GM21737 (cell line): ENCODE measurements around the gene COL18A1.

Experiments used
- ATAC-seq: cut with Tn5 transposase; IDR thresholded peaks from one replicate; pipeline ENCODE4 v1.9.1; 2021; ENCODE audit warnings: mild to moderate bottlenecking, moderate library complexity; ENCODE audit not compliant: unreplicated experiment

The COL18A1 gene

DNA sequence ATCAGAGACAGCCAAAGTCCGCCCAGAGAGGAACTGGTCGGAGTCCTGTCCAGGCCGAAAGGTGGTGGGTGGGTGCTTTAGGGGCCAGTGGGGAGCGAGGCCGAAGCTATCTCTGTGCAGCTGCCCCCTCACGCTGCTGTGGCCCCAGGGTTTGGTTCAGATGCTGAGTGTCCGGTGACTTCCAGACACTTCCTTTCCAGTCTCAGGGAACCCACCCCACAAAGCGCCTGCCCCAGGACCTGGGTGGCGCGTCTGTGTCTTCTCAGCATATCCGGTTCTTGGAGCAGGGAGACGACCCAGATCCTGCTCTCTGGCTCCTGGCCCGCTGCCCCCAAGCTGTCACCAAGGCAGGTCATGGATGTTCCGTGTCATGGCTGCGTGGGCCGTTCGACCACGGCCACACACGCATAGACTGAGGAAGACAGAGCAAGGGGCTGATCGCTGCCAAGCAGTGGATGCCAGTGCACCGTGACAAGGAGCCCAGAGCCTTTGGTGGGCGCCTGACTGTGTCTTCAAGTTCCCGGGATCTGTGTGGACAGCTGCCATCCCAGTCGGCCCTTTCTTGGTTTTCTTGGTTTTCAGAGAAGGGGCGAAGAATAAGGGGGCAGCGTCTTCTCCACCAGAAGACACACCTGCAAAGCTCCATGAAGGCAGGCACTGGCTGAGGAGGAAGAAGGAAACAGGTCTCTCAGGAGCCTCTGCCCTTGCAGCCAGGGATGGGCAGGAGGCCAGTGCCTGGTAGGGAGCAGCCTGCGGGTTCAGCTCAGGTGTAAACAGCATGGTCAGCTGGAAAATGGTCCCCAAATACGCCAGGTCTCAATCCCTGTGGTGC, 22.9 kb upstream of the COL18A1 start:
- ATAC-seq, result no peak

DNA sequence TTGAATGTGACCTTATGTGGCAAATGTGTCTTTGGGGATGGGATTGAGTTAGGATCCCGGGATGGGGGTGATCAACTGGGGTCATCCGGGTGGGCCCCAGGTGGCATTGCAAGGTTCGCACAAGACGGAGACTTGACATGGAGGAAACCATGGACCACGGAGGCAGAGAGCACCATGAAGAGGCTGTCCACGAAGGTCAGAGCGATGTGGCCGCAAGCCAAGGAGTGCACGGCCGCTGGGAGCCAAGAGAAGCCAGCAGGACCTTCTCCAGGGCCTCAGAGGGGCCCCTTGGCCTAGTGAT, 22.3 kb upstream of the COL18A1 start:
- no peak for ATAC-seq

DNA sequence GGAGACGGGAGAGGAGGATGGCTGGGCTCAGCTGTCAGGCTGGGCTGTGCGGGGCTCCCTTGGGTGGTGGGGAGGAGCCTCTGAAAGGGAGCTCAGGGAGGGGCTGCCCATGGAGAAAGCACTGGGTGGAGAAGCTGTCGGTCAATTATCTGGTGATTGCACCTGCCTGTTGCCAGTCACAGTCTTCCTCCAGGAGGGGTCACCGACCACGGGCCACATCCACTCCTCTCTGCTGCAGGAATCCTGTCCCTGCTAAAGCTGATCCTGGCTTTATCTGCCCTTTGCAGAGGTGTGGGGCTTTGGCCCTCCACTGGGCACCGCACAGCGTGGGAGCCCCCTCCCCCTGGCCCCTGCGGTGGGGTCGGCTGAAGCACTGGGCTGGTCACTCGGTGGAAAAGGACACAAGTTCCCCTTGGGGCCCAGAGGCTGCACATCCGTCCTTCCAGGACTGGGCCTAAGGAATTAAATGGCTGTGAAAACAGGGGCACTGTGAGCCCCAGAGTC, 21.8 kb upstream of the COL18A1 start:
- ATAC-seq, result no peak

DNA sequence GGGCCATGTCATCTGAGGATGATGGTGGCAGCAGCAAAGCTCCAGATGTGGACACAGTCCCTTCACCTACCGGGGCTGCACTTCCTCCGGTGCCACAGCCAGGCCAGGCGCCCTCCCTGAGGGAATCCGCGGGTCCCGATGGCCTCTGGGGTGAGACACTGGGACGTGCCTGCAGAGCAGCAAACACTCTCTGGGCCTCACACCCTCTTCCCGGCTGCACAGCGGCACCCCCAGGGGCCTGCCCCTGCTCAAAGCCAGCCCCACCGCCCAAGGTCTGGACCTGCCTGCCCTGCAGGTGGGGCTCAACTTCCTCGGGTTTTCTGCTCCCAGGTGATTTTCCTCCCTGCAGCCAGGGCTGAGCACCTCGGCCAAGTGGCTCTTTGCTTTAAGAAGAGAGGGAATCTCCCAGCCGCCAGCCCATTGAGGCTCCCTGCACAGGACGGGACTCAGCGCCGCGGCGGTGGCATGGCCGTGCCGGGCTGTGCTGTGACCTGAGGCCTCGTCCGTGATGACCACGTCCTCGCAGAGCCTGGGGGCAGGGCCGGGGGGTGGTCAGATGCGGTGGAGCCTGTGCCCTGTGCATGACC, 21.3 kb upstream of the COL18A1 start:
- no peak for ATAC-seq

DNA sequence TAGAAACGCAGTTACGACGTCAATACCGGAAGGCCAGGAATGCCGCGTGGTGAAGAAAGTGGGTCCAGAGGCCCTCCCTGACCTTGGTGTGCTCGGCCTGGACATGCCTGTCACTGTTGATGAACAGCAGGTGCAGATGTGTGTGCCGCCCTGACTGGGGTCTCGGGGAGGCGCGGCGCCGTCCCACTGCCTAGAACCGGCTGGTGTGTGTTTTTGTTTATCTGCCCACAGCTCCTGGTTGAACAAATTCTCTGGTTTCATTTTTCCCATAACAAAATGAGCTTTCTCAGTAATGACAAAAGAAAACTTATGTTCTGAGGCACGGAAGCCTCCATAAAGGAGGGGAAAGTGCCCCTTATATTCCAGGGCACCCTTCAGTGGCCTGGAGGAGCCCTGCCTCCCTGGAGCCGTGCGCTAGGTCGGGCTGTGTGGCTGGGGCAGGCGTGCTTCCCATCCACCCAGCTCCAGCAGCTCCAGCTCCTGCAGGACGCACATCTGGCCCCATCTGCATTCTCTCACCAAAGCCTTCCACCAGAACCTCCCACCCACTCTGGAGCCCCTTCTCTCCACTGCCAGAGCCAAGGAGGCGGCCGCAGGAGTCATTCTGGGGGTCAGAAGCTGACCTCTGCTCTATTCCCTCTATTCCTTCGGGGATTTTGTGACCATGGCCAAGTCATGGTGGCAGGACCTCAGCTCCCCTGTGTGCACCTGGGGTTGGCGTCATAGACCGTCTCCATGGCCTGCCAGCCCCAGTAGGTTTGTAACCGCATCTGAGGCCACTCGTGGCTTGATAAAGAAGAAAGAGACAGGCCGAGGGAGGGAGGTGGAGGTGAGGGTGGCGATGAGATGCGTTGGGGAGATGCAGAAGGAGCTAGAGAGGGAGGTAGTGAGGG, 20.1 kb upstream of the COL18A1 start:
- ATAC-seq, result no peak

DNA sequence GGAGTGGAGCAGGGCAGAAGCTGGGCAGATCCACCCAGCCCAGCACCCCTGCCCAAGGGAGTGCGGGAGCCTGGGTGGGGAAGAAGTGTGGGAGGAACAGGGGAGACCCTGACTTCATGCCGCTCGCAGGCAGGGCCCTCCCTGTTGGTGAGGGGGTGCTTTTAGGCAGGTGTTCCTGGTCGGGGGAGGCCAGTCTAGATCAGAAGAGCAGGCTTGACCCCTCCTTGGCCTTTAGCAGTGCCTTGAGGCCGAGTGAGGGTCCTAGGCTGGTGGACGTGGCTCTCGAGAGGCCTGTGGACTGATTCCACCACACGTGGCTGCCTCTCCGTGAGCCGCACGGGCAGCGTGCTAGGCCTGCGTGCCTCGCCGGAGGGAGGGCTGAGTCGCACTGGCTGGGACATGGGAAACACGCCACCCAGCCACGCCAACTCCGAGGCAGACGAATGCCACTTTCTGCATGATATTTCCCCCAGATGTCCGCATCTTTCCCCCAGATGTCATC, 19.4 kb upstream of the COL18A1 start:
- ATAC-seq, result no peak

DNA sequence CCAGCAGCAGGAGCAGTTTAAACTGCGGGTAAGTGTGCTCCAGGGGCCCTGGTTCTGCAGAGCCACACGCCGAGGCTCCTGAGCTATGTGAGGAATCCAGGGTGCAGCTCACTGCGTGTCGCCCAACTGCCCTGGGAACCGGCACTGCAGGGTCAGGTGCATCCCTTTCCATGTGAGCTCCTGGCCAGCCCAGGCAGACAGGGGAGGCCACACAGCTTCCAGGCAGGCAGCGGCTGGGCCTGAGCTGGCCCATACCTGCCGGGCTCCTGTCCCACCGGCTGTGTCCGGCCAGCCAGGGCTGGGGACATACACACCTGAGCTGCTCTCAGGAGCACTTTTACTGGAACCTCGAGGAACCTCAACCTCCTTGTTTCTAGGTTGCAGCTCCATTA, 18.6 kb upstream of the COL18A1 start:
- ATAC-seq, result no peak

DNA sequence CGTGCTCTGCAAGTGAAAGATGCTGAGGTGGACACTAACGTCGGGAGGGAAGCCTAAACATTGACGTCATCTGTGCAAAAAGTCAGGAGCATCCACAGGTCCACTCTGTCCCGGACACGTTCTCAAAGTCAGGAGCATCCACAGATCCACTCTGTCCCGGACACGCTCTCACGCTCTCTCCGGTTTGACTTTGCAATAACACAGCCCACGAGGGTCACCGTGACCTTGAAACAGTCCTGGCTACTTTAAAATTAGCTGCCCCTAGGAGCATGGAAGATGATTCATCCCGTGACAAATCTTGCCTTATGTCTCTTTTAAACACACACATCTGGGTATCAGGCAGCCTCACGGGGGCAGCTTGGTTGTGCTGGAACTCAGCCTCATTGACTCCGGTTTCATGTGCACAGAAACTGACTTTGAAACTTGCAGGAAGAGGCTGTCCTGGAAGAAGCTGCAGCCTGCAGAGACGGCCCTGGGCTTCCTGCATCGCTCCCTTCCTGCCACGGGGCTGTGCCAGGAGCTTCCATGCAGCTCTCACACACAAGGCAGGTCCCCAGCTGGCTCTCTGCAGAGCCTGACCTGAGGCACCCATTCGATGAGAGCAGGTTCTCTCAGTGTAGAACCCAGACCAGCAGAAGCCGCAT, 18.1 kb upstream of the COL18A1 start:
- no peak for ATAC-seq

DNA sequence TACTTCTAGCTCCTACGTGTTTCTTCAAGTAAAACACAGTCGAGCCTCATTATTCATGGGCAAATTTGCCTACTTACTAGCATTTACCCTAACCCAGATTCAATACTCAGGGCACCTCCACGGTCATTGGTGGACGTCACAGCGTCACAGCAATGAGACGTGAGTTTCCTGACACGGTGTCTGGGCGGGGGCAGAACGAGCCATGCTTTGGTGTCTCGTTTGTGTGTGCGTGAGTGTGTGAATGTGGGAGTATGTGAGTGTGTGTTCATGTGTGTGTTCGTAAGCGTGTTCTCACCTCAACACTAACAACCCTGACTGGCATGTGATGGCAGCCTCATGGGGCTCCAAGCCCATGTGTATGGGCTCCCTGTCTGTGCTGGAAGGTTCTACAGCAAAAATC, 17.5 kb upstream of the COL18A1 start:
- ATAC-seq, result no peak

DNA sequence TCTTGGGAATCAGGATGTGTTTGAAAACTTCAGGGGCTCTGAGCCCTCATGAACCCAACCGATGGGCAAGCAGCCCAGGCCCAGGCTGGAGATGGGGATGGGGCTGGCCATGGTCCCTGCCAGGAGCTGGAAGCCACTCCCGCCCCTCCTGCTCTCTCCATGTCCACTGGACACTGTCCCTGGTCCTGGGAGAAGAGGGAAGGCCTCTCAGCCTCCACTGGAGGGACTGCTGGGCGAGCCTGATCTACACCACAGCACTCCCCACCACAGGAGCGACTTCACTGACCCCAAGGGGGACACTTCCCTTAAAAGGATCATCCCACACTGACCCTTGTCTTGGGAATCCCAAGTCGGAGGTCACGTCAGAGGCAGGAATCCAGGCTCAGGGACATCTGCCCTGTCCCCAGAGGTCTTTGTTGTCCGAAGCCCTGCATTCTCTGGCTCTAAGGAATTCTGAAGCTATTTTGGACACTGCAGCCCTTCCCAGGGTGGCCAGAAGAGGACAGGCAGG, 16.9 kb upstream of the COL18A1 start:
- no peak for ATAC-seq

DNA sequence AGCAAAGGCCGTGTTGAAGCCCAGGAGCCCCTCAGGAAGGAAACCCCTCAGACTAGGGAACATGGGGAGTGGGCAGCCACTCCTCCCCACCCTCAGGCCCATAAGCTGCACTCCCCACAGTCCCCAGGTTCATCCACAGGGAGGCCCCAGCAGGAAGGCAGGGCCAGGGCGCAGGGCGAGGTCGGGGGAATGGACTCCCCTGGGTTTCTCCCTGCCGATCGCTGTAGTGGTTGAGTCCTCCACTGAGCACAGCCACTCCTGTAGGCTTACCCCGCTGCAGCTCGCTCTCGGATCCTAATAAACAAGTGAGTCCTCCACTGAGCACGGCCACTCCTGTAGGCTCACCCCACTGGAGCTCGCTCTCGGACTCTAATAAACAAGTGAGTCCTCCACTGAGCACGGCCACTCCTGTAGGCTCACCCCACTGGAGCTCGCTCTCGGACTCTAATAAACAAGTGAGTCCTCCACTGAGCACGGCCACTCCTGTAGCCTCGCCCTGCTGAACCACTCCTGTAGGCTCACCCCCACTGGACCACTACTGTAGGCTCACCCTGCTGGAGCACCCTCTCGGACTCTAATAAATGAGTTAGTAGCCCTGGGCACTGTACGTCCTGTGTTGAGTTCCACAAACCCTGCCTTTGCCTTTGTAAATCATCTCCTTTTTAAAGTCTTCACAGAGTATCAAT, 16.2 kb upstream of the COL18A1 start:
- no peak for ATAC-seq

DNA sequence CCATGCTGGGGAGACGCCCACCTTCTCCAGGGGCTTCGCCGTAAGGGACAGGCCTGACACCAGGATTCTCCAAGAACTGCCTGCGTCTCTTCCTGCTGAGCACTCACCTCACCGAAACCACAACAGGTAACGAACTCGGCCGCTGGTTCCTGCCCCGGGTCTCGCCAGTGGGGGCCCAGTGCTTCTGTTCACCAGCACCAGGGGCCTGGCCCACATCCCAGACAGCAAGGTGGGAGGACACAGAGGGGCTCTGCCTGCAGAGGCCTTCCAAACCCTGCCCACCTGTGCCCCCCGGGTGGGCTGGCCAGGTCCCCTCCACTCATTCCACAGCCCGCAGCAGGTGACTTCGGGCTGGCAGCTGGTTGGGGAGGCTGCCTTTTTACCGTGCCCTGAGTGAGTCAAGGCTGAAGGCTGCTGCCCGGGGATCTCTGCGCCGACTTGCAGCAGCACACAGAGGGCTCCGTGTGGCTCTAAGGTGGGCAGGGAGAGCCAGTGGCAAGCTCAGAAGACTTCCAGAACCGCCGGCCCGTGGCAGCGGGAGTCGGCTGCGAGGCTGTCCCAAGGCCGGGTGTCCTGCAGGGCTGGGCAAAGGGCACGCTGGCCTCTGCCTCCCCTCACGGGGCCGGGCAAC, 14.7 kb upstream of the COL18A1 start:
- no peak for ATAC-seq

DNA sequence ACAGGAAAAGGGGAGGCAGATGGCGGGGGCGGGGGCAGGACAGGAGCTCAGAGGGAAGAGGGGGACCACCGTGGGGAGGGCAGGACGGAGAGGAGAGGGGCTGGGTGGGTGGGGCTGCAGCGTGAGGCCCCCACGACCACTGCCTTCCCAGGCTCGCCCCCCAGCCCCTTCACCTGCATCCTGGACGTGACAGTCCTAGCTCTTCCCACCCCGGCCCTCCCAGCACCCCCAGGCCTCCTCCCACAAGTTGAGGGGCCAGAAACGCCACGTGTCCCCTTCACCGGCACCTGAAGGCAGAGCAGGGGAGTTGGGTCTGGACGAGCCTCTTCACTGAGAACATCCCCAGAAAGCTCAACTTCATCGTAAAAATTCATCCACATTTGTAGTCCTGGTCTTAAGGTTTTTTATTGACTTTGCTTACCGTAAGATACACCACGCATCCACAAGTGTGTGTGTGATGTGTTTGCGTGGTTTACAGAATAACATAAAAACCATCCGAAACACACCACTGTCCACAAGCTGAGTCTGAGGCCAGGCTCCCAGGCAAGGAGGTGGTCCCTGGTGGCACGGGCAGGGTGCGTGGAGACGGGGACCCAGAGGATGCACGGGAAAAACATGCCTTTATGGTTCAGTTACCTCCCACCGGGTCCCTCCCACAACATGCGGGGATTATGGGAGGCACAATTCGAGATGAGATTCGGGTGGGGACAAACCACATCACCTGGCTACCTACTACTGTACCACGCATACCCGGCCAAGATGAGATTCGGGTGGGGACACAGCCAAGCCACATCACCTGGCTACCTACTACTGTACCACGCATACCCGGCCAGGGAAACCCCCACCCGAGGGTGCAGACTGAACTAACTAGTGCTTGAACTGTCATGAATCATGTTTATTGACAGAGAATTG, 13.9 kb upstream of the COL18A1 start:
- no peak for ATAC-seq

DNA sequence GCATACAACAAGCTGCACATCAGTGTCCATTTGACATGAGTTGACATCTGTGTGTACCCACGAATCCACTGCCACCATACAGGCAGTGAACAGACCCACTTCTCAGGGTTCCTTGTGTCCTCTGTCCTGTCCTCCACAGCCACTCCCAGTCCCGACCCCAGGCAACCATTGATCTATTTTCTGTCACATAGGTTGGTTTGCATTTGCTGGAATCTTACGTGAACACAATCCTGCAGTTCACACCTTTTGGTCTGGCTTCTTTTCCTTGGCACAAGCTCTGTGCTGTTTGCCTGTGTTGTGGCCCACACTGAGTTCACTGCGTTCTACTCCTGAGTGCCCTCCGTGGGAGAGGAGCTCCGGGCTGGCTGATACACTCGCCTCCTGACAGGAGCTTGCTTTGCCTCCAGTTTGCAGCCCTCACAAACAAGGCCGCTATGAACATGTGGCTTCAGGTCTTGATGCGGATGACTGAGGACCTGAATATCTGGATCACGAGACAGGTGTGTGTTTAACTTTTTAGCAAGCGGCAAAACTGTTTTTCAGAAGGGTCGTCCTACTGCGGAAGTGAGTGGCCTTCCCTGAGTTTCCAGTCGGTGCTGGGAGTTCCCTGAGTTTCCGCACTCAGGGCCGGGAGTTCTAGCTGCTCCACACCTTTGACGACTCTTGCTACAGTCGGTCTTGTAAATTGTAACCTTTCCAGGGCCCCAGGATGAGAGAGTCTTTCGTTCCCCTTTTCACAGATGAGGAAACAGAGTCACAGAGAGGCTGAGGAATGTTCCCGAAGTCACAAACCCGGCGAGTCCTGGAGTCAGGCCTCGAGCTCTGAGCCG, 13.0 kb upstream of the COL18A1 start:
- ATAC-seq, result no peak

DNA sequence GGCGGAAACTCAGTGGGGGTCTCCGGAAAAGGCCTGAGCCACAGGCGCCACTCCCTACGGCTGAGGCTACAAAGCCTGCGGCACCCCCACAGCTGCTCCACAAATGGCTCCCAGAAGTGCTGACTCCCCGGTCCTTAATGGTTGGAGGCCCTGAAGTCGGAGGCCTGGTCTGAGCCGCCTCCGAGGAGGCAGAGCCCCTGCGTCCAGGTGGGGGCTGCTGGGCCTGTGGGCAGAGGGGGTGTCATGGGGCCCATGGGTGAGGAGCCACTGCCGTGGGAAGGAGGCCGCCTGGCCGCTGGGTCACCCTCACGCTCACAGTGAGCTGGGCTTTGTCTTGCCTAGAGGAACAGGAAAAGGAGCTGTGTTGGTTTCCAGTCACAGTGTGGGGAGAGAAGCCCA, 12.4 kb upstream of the COL18A1 start:
- ATAC-seq, result no peak

DNA sequence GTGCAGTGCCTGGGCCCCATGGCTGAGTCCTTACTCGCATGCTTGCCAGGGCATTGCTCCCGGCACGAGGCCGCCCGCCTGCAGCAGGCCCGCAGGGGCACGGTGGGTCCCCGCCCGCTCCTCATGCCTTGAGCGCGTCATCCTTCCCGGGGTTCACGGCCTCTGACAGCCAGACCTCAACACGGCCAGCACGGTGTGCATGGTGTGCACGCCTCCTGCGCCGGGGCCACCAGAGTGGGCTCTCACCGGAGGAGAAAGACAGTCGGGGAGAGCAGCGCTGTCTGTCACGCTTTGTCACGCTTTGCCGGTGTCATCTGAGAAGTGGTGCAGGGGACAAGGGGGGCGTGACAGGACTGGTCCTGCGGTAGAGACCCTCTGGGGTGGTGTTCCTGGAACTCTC, 11.9 kb upstream of the COL18A1 start:
- no peak for ATAC-seq

DNA sequence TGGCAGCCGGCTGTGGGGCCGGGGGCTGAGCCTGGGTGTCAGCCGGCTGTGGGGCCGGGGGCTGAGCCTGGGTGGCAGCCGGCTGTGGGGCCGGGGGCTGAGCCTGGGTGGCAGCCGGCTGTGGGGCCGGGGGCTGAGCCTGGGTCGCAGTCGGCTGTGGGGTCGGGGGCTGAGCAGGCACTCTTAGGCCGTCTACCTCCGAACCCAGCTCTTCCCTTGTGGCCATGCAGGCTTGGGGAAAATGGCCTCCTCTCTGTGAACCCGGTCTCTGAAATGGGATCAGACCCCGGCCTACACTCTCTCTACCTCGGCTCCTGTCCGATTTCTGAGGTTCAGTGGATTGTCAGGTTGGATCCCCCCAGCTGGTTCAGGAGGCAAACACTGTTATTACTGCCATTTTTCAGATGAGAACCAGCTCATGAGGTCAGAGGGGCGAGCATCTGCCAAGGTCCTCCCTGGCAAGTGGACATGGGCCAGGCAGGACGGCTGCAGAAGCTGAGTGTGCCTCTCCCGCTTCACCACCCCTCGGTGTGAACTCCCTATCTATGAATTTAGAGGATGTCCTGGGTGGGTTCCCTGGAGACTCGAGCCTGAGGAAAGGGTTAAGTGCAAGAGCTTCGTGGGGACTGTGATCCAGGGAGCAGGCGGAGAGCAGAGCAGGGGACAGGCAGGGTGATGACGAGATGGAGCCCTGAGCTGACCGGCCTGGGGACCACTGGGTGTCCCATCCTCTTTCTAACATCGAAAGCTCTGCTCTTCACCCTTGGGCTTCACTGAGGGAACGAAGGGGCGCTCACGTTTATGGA, 10.9 kb upstream of the COL18A1 start:
- no peak for ATAC-seq
